ENCODE measurements around the gene ANAPC2.
"Not testable (repeated sequence)": the region's sequence is repeated elsewhere in the genome, so short reads cannot be mapped to it uniquely, and the experiment has no call there.

Gene ANAPC2

DNA sequence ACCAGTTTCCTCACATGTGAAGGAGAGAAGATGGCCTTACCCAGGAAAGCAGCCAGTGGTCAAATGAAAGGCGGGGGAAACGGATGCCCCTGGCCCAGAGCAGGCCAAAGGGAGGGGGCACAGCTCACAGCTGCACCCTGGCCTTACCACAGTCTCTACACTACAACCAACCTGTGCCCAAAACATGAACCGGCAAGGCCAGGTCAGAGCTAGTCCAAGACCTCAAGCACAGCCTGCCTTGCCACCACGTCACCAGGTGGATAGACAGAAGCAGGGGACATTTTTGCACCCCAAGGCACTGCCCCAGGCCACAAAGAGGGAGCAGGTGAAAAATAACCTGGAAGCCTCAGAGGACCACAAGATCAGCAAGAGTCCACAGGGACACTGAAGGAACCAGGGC, 44.9 kb downstream of the ANAPC2 start:
- no peak for DNase-seq

DNA sequence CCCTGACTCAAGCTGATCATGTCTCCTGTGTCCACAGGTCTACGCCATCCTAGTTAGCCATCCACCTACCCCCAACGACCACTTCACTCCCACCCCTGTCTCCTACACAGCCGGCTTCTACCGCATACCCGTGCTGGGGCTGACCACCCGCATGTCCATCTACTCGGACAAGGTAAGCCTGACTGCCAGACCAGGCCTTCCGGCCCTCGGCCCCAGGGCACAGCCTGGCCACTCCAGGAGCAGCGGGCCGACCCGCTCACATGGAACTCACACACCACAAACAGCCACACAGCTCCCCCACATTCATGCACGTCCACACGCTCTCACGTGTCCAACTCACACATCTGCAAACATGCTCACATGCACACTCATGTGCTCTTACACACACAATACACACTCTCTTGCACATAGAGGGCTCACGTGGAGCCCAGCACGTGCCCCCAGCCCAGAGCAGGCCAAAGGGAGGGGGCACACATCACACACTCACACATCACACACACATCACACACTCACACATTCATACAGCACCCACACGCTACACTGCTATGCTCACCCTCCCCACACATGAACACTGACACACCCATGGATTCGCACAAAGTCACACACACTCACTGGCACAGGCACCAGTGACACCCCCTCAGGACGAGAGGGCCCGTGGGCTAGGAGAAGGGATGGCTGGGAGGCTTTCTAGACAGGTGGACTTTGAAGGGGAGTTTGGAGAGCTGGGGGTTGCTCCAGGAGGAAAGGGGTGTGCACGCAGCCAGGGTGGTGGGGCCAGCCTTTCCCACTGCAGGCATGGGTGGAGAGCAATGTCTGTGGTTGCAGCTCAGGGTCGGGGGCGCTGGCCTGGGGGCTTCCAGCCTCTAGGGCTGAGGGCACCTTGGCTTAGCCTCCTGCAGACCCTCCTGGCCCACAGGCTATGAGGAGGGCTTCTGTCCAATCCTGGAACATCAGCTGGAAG, 46.1 kb downstream of the ANAPC2 start:
- DNase-seq = no peak

DNA sequence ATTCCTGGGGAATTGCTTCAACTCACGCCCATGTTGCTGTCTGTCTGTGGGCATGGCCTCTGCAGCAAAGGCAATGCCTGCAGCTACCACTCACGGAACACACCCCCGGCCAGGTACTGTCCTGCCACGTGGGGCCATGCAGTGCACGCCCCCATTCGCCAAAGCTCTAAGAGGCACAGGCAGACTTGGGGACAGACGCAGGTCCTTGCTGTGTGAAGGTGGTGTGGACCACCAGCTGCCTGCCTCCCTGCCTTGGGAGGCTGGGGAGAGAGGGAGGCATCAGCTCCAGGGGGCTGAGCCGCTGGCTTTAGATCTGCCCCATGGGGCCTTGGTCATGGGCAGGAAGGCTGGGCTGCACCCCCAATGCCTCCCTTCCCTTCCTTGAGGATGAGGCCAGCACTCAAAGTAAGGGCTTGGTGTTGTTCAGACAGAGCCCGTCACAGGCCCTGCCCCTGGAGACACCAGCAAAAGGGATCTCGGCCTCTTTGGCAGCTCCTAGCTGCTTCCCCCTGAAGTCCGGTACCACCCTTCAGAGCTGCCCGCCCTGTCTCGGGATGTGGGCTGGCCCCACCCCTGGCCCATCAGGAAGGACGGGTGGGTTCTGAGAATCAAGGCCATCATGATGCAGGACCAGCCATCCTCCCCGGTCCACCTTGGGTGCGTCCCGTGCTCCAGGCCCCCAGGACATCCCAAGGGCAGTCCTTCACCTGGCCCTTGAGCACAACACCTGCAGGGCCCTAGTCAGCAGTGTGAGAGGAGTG, 47.1 kb downstream of the ANAPC2 start:
- no peak for DNase-seq

DNA sequence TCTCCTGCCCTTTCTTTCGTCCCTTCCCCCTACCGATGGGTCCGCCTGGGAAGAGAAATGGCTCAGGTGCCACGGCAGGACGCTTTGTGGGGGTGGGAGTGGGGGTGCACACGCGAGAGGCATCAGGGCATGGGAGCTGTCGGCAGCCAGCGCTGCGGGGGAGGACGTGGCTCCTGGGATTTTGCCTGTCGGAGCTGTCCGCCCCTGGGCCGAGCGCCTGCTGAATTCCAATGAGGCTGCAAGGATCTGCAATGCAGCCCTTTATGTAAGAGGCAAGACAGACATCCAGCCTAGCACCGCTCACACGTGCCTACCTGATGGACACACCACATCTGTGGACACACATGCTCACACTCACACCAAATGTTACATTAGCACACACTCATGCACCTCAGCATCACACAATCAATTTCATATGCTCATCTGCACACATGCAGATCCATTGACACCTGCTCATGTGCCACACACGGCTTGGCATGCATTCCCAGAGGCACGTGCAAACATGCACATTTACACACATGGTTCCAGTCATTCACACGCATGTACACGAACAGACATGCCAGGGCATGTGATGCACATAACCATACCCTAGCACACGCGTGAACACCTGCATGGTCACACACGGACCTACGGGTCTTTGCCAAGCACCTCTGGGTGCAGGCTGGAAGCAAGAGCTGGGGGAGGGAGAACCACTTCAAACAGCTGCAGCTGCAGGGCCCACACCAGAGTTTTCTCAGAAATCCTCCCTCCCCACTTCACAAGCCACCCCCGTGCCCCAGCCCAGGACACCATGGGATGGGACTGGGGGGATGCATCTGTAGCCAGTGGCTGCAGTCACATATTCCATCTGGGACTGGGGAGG, 48.0 kb downstream of the ANAPC2 start:
- DNase-seq = no peak

DNA sequence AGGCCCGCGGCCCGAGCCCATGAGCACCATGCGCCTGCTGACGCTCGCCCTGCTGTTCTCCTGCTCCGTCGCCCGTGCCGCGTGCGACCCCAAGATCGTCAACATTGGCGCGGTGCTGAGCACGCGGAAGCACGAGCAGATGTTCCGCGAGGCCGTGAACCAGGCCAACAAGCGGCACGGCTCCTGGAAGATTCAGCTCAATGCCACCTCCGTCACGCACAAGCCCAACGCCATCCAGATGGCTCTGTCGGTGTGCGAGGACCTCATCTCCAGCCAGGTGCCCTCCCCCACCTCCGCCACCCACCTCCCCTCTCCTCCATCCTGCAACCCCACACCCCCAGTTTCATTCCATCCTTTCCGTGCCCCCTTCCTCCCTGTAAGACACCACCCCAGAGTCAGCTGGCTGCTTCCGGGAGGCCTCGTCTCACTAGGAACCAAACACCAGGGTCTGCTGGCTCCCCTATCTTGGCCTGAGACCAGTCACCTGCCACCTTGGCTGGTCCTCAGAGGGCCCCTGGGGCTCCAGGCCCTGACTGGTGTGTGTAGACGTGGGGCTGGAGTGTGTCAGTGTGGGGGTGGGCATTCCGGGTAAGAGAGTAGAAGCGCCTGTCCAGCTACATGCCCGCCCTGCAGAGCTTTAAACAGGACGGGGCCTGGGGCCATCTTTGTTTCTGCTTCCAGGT, 48.8 kb downstream of the ANAPC2 start:
- DNase-seq = no peak

DNA sequence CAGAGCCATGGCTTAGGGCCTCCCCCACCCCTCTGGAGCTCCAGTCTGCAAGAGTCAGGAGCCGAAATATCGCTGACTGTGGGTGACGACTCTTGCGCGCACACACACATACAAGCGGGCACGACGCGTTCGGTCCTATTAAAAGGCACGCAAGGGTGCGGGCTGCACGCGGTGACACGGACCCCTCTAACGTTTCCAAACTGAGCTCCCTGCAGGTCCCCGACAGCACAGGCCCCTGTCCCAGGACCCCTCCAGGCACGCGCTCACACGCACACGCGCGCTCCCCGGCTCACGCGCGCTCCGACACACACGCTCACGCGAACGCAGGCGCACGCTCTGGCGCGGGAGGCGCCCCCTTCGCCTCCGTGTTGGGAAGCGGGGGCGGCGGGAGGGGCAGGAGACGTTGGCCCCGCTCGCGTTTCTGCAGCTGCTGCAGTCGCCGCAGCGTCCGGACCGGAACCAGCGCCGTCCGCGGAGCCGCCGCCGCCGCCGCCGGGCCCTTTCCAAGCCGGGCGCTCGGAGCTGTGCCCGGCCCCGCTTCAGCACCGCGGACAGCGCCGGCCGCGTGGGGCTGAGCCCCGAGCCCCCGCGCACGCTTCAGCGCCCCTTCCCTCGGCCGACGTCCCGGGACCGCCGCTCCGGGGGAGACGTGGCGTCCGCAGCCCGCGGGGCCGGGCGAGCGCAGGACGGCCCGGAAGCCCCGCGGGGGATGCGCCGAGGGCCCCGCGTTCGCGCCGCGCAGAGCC, 49.5 kb downstream of the ANAPC2 start, which contains the start of gene GRIN1:
Gene GRIN1, plus strand, starts transcription at position 433 of the 746 bp plus-strand sequence. CDS start 333 bp downstream, outside the sequence.
- DNase-seq = no peak

DNA sequence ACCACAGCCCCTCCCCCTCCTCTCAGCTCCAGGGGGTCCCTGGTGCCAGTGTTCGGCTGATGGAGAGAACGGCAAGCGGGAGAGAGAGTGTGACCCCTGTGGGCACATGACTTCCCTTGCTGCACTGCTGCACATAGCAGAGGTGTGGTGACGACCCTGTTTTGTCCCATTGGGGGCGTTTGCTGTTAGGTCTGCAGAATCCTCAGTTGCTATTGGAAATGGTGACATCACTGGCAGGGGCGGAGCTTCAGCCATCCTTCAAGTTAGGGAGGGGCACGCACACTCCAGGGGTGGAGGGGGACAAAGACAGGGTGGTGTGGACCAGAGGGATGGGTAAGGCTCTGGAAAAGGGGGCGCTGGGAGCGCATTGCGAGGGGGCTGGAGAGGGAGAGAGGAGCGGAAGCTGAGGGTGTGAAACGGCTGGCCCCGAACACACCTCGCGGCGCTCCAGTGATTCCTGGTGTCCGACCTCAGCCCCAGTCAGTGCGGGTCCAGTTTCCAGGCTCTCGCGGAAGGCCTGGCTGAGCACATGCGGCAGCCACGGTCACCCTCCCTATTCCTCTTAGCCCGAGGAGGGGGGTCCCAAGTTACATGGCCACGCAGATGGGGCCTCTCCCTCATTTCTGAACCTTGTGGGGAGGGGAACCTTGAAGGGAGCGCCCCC, 50.2 kb downstream of the ANAPC2 start:
- no peak for DNase-seq

DNA sequence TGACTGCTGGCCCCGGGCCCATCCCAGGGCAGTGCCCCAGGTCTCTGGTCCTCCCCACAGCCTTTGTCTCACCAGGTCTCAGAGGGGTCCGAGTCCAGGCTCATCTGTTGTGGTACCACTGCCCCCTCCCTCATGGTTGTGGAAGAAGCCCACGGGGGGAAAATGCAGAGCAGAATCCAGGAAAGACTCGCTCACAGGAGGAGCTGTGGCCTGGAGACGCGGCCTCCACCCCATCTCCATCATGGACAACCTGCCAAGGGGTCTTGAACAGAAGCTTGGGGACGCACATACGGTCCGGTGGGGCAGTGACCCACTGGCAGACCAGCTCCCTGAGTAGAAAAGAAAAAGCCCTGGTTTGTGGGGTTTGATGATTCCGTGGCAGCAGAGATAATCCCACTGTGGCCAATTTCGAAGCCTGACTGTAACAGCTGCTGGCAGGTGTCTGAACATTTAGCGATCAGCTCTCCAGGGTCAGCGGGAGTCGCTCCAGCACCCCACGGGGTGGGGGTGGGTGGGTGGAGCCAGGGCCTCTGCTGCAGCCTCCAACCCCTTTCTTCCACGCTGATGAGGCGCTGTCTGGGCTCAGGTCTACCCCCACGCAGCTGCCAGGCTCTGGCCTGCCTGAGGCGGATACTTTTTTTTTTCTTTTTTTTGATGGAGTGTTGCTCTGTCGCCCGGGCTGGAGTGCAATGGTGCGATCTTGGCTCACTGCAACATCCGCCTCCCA, 51.3 kb downstream of the ANAPC2 start:
- DNase-seq = no peak

DNA sequence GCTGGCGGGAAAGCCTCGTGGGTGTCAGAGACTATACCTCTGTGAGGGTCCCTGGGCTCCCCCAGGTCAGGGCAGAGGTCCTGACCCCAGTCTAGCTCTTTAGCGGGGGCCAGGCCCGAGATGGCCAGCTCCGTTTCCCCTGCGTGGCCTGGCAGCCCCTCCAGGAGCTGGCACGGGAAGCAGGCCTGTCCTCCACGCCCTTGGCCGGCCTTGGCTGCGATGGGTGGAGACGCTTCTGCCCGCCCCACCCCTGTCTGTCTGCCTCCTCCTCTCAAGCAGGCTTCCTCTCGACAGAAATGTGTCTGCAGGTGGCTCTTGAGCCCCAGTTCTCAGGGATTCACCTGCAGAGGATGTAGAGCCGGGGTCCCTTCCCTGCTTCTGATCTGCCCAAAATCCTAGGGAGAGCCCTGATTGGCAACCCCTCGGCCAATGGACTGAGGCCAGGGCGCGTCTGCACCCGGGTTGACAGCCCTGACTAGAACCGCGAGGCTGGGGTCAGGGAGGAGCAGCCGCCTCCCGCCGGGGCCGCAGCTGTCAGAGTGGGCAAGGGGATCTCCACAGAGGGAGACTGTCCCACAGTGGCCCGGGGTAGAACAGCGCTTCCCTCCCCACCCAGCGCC, 52.0 kb downstream of the ANAPC2 start:
- DNase-seq = peak in 1 of 2 experiments; percentile 47

DNA sequence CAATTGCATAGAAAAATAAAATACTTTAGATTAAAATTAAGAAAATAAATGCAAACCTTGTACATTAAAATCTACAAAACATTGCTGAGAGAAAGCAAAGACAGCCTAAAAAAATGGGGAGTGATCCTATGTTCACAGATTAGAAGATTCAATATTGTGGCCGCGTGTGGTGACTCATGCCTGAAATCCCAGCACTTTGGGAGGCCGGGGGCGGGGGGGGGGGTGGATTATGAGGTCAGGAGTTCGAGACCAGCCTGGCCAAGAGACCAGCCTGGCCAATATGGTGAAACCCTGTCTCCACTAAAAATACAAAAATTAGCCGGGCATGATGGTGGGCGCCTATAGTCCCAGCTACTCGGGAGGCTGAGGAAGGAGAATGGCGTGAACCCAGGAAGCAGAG, 53.2 kb downstream of the ANAPC2 start:
- DNase-seq = not testable (repeated sequence)

DNA sequence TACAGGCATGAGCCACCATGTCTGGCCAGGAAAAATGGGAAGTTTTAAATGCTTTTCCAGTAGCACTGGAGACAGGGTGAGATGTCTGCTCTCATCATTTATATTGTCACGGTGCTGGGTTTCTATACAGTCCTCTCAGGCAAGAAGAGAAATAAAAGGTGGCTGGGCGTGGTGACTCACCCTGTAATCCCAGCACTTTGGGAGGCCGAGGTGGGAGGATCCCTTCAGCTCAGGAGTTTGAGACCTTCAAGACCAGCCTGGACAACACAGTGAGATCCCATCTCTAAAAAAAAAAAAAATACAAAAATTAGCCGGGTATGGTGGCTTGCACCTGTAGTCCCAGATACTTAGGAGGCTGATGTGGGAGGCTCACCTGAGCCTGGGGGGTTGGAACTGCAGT, 54.2 kb downstream of the ANAPC2 start:
- DNase-seq = no peak

DNA sequence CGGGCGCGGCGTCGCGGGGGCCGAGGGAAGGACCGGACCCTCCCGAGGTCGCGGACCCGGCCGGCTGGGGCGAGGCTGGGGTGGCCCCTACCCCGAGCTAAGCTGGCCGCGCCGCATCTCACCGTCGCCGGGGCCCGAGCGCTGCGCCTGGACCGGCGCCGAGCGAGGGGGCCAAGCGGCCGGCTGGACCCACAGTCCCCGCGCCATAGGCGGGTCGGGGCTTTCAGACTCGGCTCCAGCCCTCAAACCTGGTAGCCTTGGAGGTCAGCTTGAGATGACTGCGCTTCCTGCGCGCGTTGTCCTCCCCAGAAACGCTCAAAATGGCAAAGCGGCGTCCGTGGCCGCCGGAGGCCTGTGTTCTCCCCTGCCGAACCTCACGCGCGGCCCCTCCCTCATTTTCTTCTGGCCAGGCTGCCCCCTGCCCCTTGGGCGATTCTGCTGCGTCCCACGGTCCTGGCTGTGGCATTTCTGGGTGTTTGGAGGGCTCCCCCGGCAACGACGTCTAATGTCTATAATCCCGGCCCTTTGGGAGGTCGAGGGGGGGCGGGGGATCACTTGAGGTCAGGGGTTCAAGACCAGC, 58.1 kb downstream of the ANAPC2 start:
- peak in 1 of 2 experiments; percentile 21 for DNase-seq

DNA sequence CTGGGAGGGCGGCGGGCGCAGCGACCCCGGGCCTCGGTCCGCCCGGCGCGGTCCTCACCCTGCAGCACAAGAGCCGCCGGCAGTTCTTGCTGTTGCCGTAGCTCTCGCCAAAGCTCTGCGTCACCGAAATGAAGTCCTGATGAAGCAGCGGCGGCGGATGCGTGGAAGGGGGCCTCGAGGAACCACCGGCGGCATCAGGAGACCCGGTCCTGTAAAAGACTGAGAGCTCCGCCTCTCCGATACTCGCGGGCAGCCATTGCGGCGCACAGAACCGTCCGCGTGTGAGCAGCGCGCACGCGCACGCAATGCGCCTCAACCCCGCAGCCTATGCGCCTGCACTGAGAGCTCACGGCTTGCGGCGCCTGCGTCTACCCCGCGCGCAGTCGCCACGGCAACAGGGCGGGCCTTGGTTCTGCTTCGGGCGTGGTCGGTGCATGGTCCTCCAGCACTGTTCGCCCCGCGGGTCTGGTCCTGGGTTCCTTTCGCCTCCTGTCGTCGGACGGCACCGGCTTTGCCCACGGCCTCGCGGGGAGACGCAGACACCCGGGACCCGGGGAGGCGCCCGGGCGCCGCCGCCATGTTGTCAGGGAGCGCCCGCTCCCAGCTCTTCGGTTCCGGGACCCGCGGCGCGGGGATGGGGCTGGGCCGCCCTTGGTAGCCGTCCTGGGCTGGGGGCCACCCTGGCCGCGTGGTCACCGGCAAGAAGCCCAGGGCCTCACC, 58.7 kb downstream of the ANAPC2 start:
- peak; percentile 88 to 93 for DNase-seq

DNA sequence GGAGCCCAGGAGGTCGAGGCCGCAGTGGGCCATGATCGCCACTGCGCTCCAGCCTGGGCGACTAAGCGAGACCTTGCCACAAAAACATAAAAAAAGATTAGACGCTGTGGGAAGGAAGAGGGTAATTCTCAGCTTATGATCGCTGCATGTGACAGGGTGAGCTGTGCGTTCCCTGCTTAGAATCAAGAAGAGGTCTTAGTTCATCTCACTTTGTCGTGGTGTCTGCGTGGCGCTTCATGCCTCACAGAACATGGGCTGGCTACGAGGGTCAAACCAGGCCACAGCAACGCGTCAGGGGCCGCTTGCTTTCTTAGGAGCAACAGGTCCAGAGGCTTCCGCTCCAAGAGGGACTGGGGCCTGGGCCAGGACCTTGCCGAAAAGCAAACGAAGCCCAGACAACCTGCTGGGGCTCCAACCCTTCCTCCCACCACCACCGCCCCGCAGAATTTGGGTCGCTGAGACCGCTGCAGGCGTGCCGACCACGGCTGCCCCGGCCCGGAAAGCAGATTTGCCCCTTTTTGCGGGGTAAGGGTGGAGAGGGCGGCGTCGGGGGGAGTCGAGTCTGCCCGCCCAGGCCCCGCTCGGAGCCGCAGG, 59.4 kb downstream of the ANAPC2 start:
- DNase-seq = peak in 1 of 2 experiments; percentile 13

DNA sequence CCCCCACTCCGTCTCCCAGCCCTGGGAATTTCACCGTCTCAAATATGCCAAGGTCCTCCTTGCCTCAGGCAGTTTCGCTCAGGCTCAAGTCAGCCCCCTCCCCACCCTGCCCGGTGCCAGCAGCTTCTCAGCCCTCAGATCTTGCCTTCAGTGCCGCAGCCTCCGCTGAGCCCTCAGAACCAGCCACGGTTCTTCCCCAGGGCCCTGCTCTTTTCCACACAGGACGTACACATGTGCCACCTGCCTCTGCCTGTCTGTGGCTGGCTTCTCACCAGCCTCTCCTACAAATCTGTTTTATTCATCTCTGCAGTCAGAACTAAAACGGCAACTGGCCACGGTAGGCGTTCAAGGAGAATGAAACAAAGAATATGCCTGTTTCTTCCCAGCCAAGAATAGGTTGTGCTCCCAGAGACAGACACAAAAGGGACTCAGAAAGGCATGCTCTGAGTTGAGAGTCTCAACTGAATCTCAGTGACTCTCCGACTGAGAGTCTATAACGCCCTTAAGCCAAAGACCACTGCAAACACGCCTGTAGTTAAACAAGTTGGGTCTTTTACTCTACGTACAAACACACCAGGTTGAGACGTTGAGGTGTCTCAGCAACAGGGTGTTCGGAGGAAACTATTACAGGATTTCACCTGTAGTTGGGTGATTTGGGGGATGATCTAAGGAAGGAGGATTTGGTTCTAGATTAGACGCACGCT, 60.0 kb downstream of the ANAPC2 start:
- no peak for DNase-seq

DNA sequence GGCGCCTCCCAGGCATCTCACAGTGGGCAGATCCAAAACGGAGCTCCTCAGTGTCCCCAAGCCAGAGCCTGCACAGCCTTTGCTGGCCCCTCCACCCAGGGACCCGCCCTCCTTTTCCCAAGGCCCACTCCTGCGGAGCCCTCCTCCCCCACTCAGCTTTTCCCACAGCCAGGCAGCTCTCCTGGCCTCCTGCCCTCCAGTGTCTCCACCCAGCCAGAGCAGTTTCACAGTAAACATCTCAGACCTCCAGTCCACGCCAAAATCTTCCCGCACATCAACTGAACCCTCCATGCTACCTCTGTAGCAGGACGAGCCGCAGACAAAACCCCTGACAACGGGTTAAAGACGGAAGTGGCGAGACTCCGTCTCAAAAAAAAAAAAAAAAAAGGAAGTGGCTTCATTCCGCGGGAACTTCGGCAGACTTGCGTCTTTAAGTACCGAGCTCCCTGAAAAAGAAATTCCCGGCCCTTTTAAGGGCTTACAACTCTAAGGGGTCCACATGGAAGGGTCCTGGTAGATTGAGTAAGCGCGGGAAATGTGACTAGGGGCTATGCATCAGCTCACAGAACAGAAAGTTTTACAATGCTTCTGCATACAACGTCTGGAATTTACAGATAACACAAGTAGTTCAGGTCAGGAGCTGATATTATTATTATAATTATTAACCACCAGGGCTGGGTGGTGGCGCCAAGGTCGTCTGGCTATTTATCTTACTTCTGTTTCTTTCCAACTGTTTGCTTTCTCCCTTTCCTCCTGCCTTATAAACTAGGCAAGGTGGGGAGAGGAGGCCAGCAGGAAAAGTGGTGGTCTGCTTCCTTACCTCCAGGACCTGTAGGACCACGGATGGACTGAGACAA, 60.8 kb downstream of the ANAPC2 start:
- DNase-seq = no peak

DNA sequence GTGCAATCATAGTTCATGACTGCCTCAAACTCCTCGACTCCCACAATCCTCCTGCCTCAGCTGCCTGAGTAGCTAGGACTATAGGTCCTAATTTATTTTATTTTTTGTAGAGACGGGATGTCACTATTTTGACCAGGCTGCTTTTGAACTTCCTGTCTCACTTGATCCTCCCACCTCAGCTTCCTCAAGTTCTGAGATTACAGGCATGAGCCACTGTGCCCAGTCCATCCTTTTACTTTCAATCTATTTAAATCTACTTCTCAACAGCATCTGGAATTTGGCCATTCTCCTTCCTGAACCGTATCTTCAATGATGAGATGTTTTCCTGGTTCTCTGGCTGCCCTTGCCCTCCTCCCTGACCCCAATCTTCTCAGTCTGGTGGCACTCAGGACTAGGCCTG, 61.6 kb downstream of the ANAPC2 start:
- DNase-seq = no peak

Data from SHP77 (cell line).